Vagina (tissue), 2 donors: Measurements from ENCODE around the gene BSN. TPM values are rescaled to one million over a fixed set of nuclear protein-coding genes. Genes with fewer than 3 reads are reported as not detected.

Experiments
- DNase-seq, 2 donors: peaks; one replicate each; pipeline ENCODE4 v3.0.0-alpha.2; 2017; ENCODE audit errors: extremely low spot score in 2 of 2
- H3K27ac ChIP-seq: fragments of 200-600 bp; sonication (generic); one replicate; pipeline ENCODE4 v1.5.1; 2019
- H3K27me3 ChIP-seq: fragments of 200-600 bp; sonication (generic); one replicate; pipeline ENCODE4 v1.5.1; 2019
- H3K36me3 ChIP-seq, 2 donors: fragments of 200-600 bp; sonication (generic); one replicate each; pipeline ENCODE4 v1.5.1; 2017 to 2019
- H3K4me1 ChIP-seq: fragments of 200-600 bp; sonication (generic); one replicate; pipeline ENCODE4 v1.5.1; 2019
- H3K4me3 ChIP-seq, 2 donors: fragments of 200-600 bp; sonication (generic); 1 replicate in 1 of 2; 2 replicates in 1 of 2; pipeline ENCODE4 v1.5.1; 2016 to 2019
- H3K9me3 ChIP-seq: fragments of 200-600 bp; sonication (generic); one replicate; pipeline ENCODE4 v1.5.1; 2019
- POLR2A ChIP-seq, 2 donors: fragments of 450-650 bp; IDR thresholded peaks; one replicate each; pipeline ENCODE4 v1.6.1; 2017; ENCODE audit warnings: antibody characterized with exemption in 2 of 2, mild to moderate bottlenecking in 2 of 2, moderate library complexity in 2 of 2
- POLR2AphosphoS5 ChIP-seq, 2 donors: sonication (generic); formaldehyde crosslinking; IDR thresholded peaks; one replicate each; pipeline ENCODE4 v1.9.0; 2017; ENCODE audit warnings: antibody characterized with exemption in 2 of 2, mild to moderate bottlenecking in 2 of 2, low read depth in 1 of 2; ENCODE audit not compliant: insufficient read depth in 1 of 2
- intact Hi-C: fragments of 100-400 bp; cut with DNase I; formaldehyde crosslinking; loops from one replicate; pipeline ENCODE4 v1.15.1; 2023
- total RNA-seq: library from RNA; depleted of rRNA; stranded (reverse); fragments of >200 nt; gene quantifications from one replicate; pipeline ENCODE4 v1.2.3, GENCODE V29; 2016
- TF ChIP-seq, protein P1 (sequence below), 3 experiments: fragments of 450-650 bp in 2 of 3; fragments of 200-600 bp in 1 of 3; sonication (generic) in 1 of 3; IDR thresholded peaks; one replicate each; pipeline ENCODE4 v1.5.1; 2017 to 2019; ENCODE audit warnings: antibody characterized with exemption in 3 of 3, mild to moderate bottlenecking in 2 of 3, moderate library complexity in 2 of 3

BSN gene
- total RNA-seq, 1 donor from 2014 or later: 0.74 TPM

GRCh38 chr3:49601358-49602048 is 47.2 kb downstream of the BSN start:
- DNase-seq: no peak
- intact Hi-C loops: no loop called here
- Histone ChIP-seq H3K9me3 (no peaks in the 10 kb centered on the region), H3K4me1 (no peaks in the 10 kb centered on the region), H3K27me3 (no peaks in the 10 kb centered on the region), H3K4me3 (no peak overlapping the region), H3K36me3 (no peaks in the 10 kb centered on the region), H3K27ac (no peak overlapping the region)
- TF ChIP-seq POLR2A (IDR thresholded peaks at IDR 0.05) (no peak), POLR2AphosphoS5 (IDR thresholded peaks at IDR 0.05; ENCODE audit: insufficient read depth in 1 of 2, low read depth in 1 of 2) (no peak)
- TF ChIP-seq, protein P1, sequence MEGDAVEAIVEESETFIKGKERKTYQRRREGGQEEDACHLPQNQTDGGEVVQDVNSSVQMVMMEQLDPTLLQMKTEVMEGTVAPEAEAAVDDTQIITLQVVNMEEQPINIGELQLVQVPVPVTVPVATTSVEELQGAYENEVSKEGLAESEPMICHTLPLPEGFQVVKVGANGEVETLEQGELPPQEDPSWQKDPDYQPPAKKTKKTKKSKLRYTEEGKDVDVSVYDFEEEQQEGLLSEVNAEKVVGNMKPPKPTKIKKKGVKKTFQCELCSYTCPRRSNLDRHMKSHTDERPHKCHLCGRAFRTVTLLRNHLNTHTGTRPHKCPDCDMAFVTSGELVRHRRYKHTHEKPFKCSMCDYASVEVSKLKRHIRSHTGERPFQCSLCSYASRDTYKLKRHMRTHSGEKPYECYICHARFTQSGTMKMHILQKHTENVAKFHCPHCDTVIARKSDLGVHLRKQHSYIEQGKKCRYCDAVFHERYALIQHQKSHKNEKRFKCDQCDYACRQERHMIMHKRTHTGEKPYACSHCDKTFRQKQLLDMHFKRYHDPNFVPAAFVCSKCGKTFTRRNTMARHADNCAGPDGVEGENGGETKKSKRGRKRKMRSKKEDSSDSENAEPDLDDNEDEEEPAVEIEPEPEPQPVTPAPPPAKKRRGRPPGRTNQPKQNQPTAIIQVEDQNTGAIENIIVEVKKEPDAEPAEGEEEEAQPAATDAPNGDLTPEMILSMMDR (IDR thresholded peaks at IDR 0.05): no peak

- no peak overlapping the region for H3K27ac ChIP-seq
- no peak overlapping the region for H3K4me3 ChIP-seq
- no peaks in the 10 kb centered on the region for H3K27me3 ChIP-seq
- H3K36me3 ChIP-seq: no peaks in the 10 kb centered on the region
- intact Hi-C loops: no loop called here
- no peak for DNase-seq
- H3K9me3 ChIP-seq: no peaks in the 10 kb centered on the region
- no peaks in the 10 kb centered on the region for H3K4me1 ChIP-seq
- TF ChIP-seq, protein P1 (IDR thresholded peaks at IDR 0.05): no peak
- no peak for TF ChIP-seq POLR2A (IDR thresholded peaks at IDR 0.05)
- TF ChIP-seq POLR2AphosphoS5 (IDR thresholded peaks at IDR 0.05; ENCODE audit: insufficient read depth in 1 of 2, low read depth in 1 of 2): no peak
Measured at GRCh38 chr3:49602049-49602554, 47.8 kb downstream of the BSN start.

- H3K27ac ChIP-seq: no peak overlapping the region
- no peak overlapping the region for H3K4me3 ChIP-seq
- H3K4me1 ChIP-seq: no peaks in the 10 kb centered on the region
- no peaks in the 10 kb centered on the region for H3K9me3 ChIP-seq
- DNase-seq: no peak
- H3K27me3 ChIP-seq: no peaks in the 10 kb centered on the region
- TF ChIP-seq POLR2AphosphoS5 (IDR thresholded peaks at IDR 0.05; ENCODE audit: insufficient read depth in 1 of 2, low read depth in 1 of 2) (no peak), POLR2A (IDR thresholded peaks at IDR 0.05) (no peak)
- TF ChIP-seq, protein P1 (IDR thresholded peaks at IDR 0.05): no peak
- H3K36me3 ChIP-seq: no peaks in the 10 kb centered on the region
- intact Hi-C loops: no loop called here
Measured at GRCh38 chr3:49602877-49603411, 48.7 kb downstream of the BSN start.

- intact Hi-C loops: no loop called here
- no peaks in the 10 kb centered on the region for H3K36me3 ChIP-seq
- H3K27ac ChIP-seq: no peak overlapping the region
- H3K4me1 ChIP-seq: no peaks in the 10 kb centered on the region
- H3K4me3 ChIP-seq: no peak overlapping the region
- DNase-seq: no peak
- H3K27me3 ChIP-seq: no peaks in the 10 kb centered on the region
- TF ChIP-seq, protein P1 (IDR thresholded peaks at IDR 0.05): no peak
- no peak for TF ChIP-seq POLR2AphosphoS5 (IDR thresholded peaks at IDR 0.05; ENCODE audit: insufficient read depth in 1 of 2, low read depth in 1 of 2)
- no peak for TF ChIP-seq POLR2A (IDR thresholded peaks at IDR 0.05)
- H3K9me3 ChIP-seq: no peaks in the 10 kb centered on the region
Measured at GRCh38 chr3:49606427-49606826, 52.1 kb downstream of the BSN start.

GRCh38 chr3:49607105-49607591 is 52.9 kb downstream of the BSN start:
- no peak for TF ChIP-seq POLR2AphosphoS5 (IDR thresholded peaks at IDR 0.05; ENCODE audit: insufficient read depth in 1 of 2, low read depth in 1 of 2)
- TF ChIP-seq, protein P1 (IDR thresholded peaks at IDR 0.05): no peak
- TF ChIP-seq POLR2A (IDR thresholded peaks at IDR 0.05): no peak
- intact Hi-C loops: no loop called here
- H3K27ac ChIP-seq: no peak overlapping the region
- no peak for DNase-seq
- H3K27me3 ChIP-seq: no peaks in the 10 kb centered on the region
- no peaks in the 10 kb centered on the region for H3K9me3 ChIP-seq
- no peak overlapping the region for H3K4me3 ChIP-seq
- H3K4me1 ChIP-seq: no peaks in the 10 kb centered on the region
- no peaks in the 10 kb centered on the region for H3K36me3 ChIP-seq
